ENCODE measurements around the gene MAST3.

Gene MAST3

GRCh38 chr19:18065173-18065495, 32.4 kb upstream of the MAST3 start:
- 100% methylated on average over 1 of the region's 1 CpG for WGBS (ENCODE audit: insufficient coverage)
- CTCF ChIA-PET: interaction anchor here (0.7 to 11.5 kb wide), 3 partner anchors 8 to 57 kb away, joined by 3 to 197 read pairs (median 7); partner anchors contain the start of gene ARRDC2

DNA sequence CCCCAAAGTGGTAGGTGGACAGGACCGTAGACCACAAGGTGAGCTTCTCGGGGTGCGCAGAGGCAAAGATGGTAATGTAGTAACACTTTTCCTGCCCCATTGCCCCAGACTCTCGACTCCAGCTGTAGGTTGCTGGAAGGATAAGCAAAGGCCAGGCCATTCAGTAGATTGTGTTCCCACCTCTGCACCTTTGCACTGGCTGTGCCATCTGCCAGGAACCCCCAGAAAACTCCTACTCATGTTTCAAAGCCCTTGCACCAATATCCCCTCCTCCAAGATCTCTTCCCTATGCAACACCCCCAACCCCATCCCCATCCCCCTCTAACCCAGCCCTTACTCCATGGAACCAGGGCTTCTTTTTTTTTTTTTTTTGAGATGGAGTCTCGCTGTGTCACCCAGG, 29.2 kb upstream of the MAST3 start:
- ChIA-PET CTCF (no interaction called here), POLR2A (no interaction called here)
- 92% methylated on average over 3 of the region's 5 CpGs for WGBS (ENCODE audit: insufficient coverage)
- DNase-seq: no peak
- Histone ChIP-seq H3K4me3 (ENCODE audit: control insufficient read depth in 1 of 7, extremely low read depth in 1 of 7, insufficient read depth in 4 of 7, low read depth in 2 of 7, low read length in 6 of 7) (no peak overlapping the region), H3K36me3 (ENCODE audit: control insufficient read depth in 4 of 4, insufficient read depth in 4 of 4, low read length in 3 of 4) (no peaks in the 10 kb centered on the region), H3K27me3 (replicated peaks in 2 of 5; ENCODE audit: control insufficient read depth in 4 of 5, insufficient read depth in 5 of 5, low read length in 4 of 5) (no peaks in the 10 kb centered on the region), H3K4me1 (ENCODE audit: control extremely low read depth in 1 of 4, control insufficient read depth in 4 of 4, insufficient read depth in 4 of 4, low read length in 3 of 4) (peaks cover 0 to 5% (median 0%) of the 10 kb centered on the region in 4 experiments), H3K9me3 (ENCODE audit: control extremely low read depth in 1 of 5, control insufficient read depth in 4 of 5, insufficient read depth in 2 of 5, low read depth in 1 of 5, low read length in 4 of 5) (no peaks in the 10 kb centered on the region), H3K27ac (ENCODE audit: insufficient read depth in 1 of 2, low read depth in 1 of 2, low read length in 2 of 2, poor library complexity in 1 of 2, severe bottlenecking in 2 of 2) (no peak overlapping the region)

More at GRCh38 chr19:18065173-18065495, 32.4 kb upstream of the MAST3 start:
- Histone ChIP-seq H3K36me3 (ENCODE audit: control insufficient read depth in 4 of 4, insufficient read depth in 4 of 4, low read length in 3 of 4) (no peaks in the 10 kb centered on the region), H3K27me3 (replicated peaks in 2 of 5; ENCODE audit: control insufficient read depth in 4 of 5, insufficient read depth in 5 of 5, low read length in 4 of 5) (no peaks in the 10 kb centered on the region), H3K4me3 (ENCODE audit: control insufficient read depth in 1 of 7, extremely low read depth in 1 of 7, insufficient read depth in 4 of 7, low read depth in 2 of 7, low read length in 6 of 7) (no peak overlapping the region), H3K27ac (ENCODE audit: insufficient read depth in 1 of 2, low read depth in 1 of 2, low read length in 2 of 2, poor library complexity in 1 of 2, severe bottlenecking in 2 of 2) (no peak overlapping the region), H3K9me3 (ENCODE audit: control extremely low read depth in 1 of 5, control insufficient read depth in 4 of 5, insufficient read depth in 2 of 5, low read depth in 1 of 5, low read length in 4 of 5) (no peaks in the 10 kb centered on the region), H3K4me1 (ENCODE audit: control extremely low read depth in 1 of 4, control insufficient read depth in 4 of 4, insufficient read depth in 4 of 4, low read length in 3 of 4) (no peaks in the 10 kb centered on the region)
- no peak for DNase-seq
- POLR2A ChIA-PET: no interaction called here

- Histone ChIP-seq H3K4me3 (ENCODE audit: control insufficient read depth in 1 of 7, extremely low read depth in 1 of 7, insufficient read depth in 4 of 7, low read depth in 2 of 7, low read length in 6 of 7) (no peak overlapping the region), H3K9me3 (ENCODE audit: control extremely low read depth in 1 of 5, control insufficient read depth in 4 of 5, insufficient read depth in 2 of 5, low read depth in 1 of 5, low read length in 4 of 5) (no peaks in the 10 kb centered on the region), H3K4me1 (ENCODE audit: control extremely low read depth in 1 of 4, control insufficient read depth in 4 of 4, insufficient read depth in 4 of 4, low read length in 3 of 4) (peaks cover 0 to 6% (median 0%) of the 10 kb centered on the region in 4 experiments), H3K27ac (ENCODE audit: insufficient read depth in 1 of 2, low read depth in 1 of 2, low read length in 2 of 2, poor library complexity in 1 of 2, severe bottlenecking in 2 of 2) (no peak overlapping the region), H3K36me3 (ENCODE audit: control insufficient read depth in 4 of 4, insufficient read depth in 4 of 4, low read length in 3 of 4) (no peaks in the 10 kb centered on the region), H3K27me3 (replicated peaks in 2 of 5; ENCODE audit: control insufficient read depth in 4 of 5, insufficient read depth in 5 of 5, low read length in 4 of 5) (no peaks in the 10 kb centered on the region)
- DNase-seq: no peak
- ChIA-PET POLR2A (no interaction called here), CTCF (interaction anchor here (0.6 kb wide), 1 partner anchor 91 kb away, joined by 3 read pairs; no protein-coding TSS in a partner anchor)
- WGBS (ENCODE audit: insufficient coverage): 99% methylated on average over 13 of the region's 15 CpGs
Observed at GRCh38 chr19:18069383-18069782, 28.2 kb upstream of the MAST3 start.

- Histone ChIP-seq H3K27ac (ENCODE audit: insufficient read depth in 1 of 2, low read depth in 1 of 2, low read length in 2 of 2, poor library complexity in 1 of 2, severe bottlenecking in 2 of 2) (no peak overlapping the region), H3K4me3 (ENCODE audit: control insufficient read depth in 1 of 7, extremely low read depth in 1 of 7, insufficient read depth in 4 of 7, low read depth in 2 of 7, low read length in 6 of 7) (no peak overlapping the region), H3K4me1 (ENCODE audit: control extremely low read depth in 1 of 4, control insufficient read depth in 4 of 4, insufficient read depth in 4 of 4, low read length in 3 of 4) (peaks cover 0 to 6% (median 0%) of the 10 kb centered on the region in 4 experiments), H3K36me3 (ENCODE audit: control insufficient read depth in 4 of 4, insufficient read depth in 4 of 4, low read length in 3 of 4) (no peaks in the 10 kb centered on the region), H3K9me3 (ENCODE audit: control extremely low read depth in 1 of 5, control insufficient read depth in 4 of 5, insufficient read depth in 2 of 5, low read depth in 1 of 5, low read length in 4 of 5) (no peaks in the 10 kb centered on the region), H3K27me3 (replicated peaks in 2 of 5; ENCODE audit: control insufficient read depth in 4 of 5, insufficient read depth in 5 of 5, low read length in 4 of 5) (no peaks in the 10 kb centered on the region)
- no peak for DNase-seq
- CTCF ChIA-PET: interaction anchor here (0.6 to 2.6 kb wide), 6 partner anchors 9 to 199 kb away, joined by 3 to 11 read pairs (median 3); no protein-coding TSS in a partner anchor
- 95% methylated on average over 11 of the region's 11 CpGs for WGBS (ENCODE audit: insufficient coverage)
- POLR2A ChIA-PET: no interaction called here
Observed at GRCh38 chr19:18070181-18070580, 27.4 kb upstream of the MAST3 start.

DNA sequence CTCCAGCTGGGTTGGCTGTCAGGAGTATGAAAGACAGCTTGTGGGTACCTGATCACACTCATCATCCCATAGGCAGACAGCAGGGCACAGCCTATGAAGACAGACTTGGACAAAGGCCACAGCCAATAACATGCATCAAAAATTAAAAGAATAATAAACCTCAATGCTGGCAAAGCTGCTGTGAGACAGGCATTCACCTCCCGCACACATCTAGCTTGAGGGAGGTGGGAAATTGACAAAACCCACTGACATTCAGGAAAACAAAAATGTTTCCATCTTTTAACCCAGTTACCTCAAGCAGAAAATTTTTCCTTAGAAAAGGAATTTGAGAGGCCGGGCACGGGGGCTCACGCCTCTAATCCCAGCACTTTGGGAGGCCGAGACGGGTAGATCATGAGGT, 25.2 kb upstream of the MAST3 start:
- H3K9me3 ChIP-seq (ENCODE audit: control extremely low read depth in 1 of 5, control insufficient read depth in 4 of 5, insufficient read depth in 2 of 5, low read depth in 1 of 5, low read length in 4 of 5): no peaks in the 10 kb centered on the region
- peaks cover 0 to 6% (median 0%) of the 10 kb centered on the region in 4 experiments for H3K4me1 ChIP-seq (ENCODE audit: control extremely low read depth in 1 of 4, control insufficient read depth in 4 of 4, insufficient read depth in 4 of 4, low read length in 3 of 4)
- WGBS (ENCODE audit: insufficient coverage): 80% methylated on average over 1 of the region's 6 CpGs
- H3K36me3 ChIP-seq (ENCODE audit: control insufficient read depth in 4 of 4, insufficient read depth in 4 of 4, low read length in 3 of 4): no peaks in the 10 kb centered on the region
- no peak overlapping the region for H3K4me3 ChIP-seq (ENCODE audit: control insufficient read depth in 1 of 7, extremely low read depth in 1 of 7, insufficient read depth in 4 of 7, low read depth in 2 of 7, low read length in 6 of 7)
- no peak for DNase-seq
- ChIA-PET POLR2A (no interaction called here), CTCF (interaction anchor here (0.8 to 2.6 kb wide), 2 partner anchors 9 to 11 kb away, joined by 3 to 11 read pairs; no protein-coding TSS in a partner anchor)
- H3K27ac ChIP-seq (ENCODE audit: insufficient read depth in 1 of 2, low read depth in 1 of 2, low read length in 2 of 2, poor library complexity in 1 of 2, severe bottlenecking in 2 of 2): no peak overlapping the region
- H3K27me3 ChIP-seq (replicated peaks in 2 of 5; ENCODE audit: control insufficient read depth in 4 of 5, insufficient read depth in 5 of 5, low read length in 4 of 5): no peaks in the 10 kb centered on the region

DNA sequence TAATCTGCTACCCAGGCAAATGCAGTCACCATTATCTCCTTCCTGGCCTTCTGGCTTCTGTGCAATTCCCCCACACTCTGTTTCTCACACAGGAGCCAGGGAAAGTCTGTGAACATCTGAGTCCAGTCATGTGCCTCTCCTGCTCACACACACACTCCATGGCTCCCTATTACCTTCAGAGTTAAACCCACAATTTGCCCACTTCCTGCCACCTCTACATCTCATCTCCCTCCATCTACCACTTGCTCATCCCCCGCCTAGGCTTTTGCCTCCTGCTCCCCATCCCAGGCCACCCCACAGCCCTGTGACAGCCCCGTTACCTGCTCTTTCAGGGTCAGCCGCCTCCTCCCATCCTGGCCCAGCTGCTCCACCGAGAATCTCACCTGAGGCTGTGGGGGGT, 24.4 kb upstream of the MAST3 start:
- H3K9me3 ChIP-seq (ENCODE audit: control extremely low read depth in 1 of 5, control insufficient read depth in 4 of 5, insufficient read depth in 2 of 5, low read depth in 1 of 5, low read length in 4 of 5): no peaks in the 10 kb centered on the region
- POLR2A ChIA-PET: no interaction called here
- no peak overlapping the region for H3K27ac ChIP-seq (ENCODE audit: insufficient read depth in 1 of 2, low read depth in 1 of 2, low read length in 2 of 2, poor library complexity in 1 of 2, severe bottlenecking in 2 of 2)
- no peaks in the 10 kb centered on the region for H3K27me3 ChIP-seq (replicated peaks in 2 of 5; ENCODE audit: control insufficient read depth in 4 of 5, insufficient read depth in 5 of 5, low read length in 4 of 5)
- CTCF ChIA-PET: no interaction called here
- no peak for DNase-seq
- peaks cover 0 to 6% (median 0%) of the 10 kb centered on the region in 4 experiments for H3K4me1 ChIP-seq (ENCODE audit: control extremely low read depth in 1 of 4, control insufficient read depth in 4 of 4, insufficient read depth in 4 of 4, low read length in 3 of 4)
- no peak overlapping the region for H3K4me3 ChIP-seq (ENCODE audit: control insufficient read depth in 1 of 7, extremely low read depth in 1 of 7, insufficient read depth in 4 of 7, low read depth in 2 of 7, low read length in 6 of 7)
- H3K36me3 ChIP-seq (ENCODE audit: control insufficient read depth in 4 of 4, insufficient read depth in 4 of 4, low read length in 3 of 4): no peaks in the 10 kb centered on the region
- WGBS (ENCODE audit: insufficient coverage): 75% methylated on average over 2 of the region's 4 CpGs

GRCh38 chr19:18074192-18074591, 23.4 kb upstream of the MAST3 start:
- Histone ChIP-seq H3K27ac (ENCODE audit: insufficient read depth in 1 of 2, low read depth in 1 of 2, low read length in 2 of 2, poor library complexity in 1 of 2, severe bottlenecking in 2 of 2) (no peak overlapping the region), H3K4me1 (ENCODE audit: control extremely low read depth in 1 of 4, control insufficient read depth in 4 of 4, insufficient read depth in 4 of 4, low read length in 3 of 4) (peaks cover 0 to 6% (median 0%) of the 10 kb centered on the region in 4 experiments), H3K36me3 (ENCODE audit: control insufficient read depth in 4 of 4, insufficient read depth in 4 of 4, low read length in 3 of 4) (no peaks in the 10 kb centered on the region), H3K4me3 (ENCODE audit: control insufficient read depth in 1 of 7, extremely low read depth in 1 of 7, insufficient read depth in 4 of 7, low read depth in 2 of 7, low read length in 6 of 7) (no peak overlapping the region), H3K9me3 (ENCODE audit: control extremely low read depth in 1 of 5, control insufficient read depth in 4 of 5, insufficient read depth in 2 of 5, low read depth in 1 of 5, low read length in 4 of 5) (no peaks in the 10 kb centered on the region), H3K27me3 (replicated peaks in 2 of 5; ENCODE audit: control insufficient read depth in 4 of 5, insufficient read depth in 5 of 5, low read length in 4 of 5) (no peaks in the 10 kb centered on the region)
- no peak for DNase-seq
- 93% methylated on average over 7 of the region's 9 CpGs for WGBS (ENCODE audit: insufficient coverage)
- ChIA-PET CTCF (interaction anchor here (1.1 to 1.5 kb wide), 2 partner anchors 15 to 77 kb away, joined by 3 read pairs; no protein-coding TSS in a partner anchor), POLR2A (no interaction called here)
